SHP77 treated with DMSO at 0.1 percent for 48 hours (cell line): ENCODE measurements around the gene ATP7A.
"Not testable (repeated sequence)": the region's sequence is repeated elsewhere in the genome, so short reads cannot be mapped to it uniquely, and the experiment has no call there.

Experiments used
- DNase-seq: peaks from one replicate; lab custom pipeline; 2025; lab: John Stamatoyannopoulos, UW

Gene ATP7A

DNA sequence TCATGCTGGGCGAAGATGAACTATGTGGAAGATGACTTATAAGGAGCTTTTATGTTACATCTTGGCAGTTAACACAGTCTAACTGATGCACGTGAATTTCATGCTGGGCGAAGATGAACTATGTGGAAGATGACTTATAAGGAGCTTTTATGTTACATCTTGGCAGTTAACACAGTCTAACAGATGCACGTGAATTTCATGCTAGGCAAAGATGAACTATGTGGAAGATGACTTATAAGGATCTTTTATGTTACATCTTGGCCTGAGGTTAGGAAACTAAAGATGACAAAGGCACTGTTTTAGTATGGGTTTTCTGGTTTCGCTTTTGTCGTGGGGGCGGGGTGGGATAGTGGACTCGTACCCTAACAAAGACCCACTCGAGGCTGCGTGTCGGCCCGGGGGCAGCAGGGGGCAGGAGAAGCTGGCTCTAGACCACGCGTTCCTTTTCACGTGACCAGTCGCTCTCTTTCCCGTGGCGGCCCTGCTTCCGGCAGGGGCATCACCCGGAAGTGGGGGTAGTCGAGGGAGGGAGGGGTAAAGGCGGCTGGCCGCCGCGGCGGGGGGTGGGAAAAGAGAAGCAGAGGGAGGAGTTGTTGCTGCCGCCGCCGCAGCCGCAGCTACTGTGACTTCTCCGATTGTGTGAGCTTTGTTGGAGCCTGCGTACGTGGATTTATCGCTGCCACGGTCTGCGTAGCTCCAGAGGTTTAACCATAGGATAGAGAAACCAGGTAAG, at the start of gene ATP7A:
Gene ATP7A (plus strand): TSS at position 586 of the 733 bp plus-strand sequence. CDS start 60,949 bp downstream, outside the sequence.
- DNase-seq, result peak; percentile 78

GRCh38 chrX:77875372-77875771, 35.1 kb upstream of the ATP7A start:
- no peak for DNase-seq

GRCh38 chrX:77881418-77881817, 29.1 kb upstream of the ATP7A start:
- DNase-seq, result not testable (repeated sequence)

DNA sequence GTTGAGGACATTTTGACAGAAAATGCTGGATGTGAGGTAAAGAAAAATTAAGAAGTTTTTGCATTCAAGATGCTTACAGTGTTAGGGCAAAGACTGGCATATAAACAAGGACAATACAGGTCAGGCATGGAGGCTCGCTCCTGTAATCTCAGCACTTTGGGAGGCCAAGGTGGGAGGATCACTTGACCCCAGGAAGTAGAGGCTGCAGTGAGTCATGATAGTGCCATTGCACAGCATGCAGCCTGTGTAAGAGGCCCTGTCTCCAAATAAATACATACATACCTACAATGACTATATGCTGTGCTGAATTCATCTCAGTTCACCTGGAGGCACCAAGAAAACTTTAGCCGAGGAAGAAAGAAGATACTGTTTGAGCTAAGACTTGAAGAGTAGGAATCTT, 17.6 kb upstream of the ATP7A start:
- no peak for DNase-seq

GRCh38 chrX:77893713-77894112, 16.8 kb upstream of the ATP7A start:
- no peak for DNase-seq

DNA sequence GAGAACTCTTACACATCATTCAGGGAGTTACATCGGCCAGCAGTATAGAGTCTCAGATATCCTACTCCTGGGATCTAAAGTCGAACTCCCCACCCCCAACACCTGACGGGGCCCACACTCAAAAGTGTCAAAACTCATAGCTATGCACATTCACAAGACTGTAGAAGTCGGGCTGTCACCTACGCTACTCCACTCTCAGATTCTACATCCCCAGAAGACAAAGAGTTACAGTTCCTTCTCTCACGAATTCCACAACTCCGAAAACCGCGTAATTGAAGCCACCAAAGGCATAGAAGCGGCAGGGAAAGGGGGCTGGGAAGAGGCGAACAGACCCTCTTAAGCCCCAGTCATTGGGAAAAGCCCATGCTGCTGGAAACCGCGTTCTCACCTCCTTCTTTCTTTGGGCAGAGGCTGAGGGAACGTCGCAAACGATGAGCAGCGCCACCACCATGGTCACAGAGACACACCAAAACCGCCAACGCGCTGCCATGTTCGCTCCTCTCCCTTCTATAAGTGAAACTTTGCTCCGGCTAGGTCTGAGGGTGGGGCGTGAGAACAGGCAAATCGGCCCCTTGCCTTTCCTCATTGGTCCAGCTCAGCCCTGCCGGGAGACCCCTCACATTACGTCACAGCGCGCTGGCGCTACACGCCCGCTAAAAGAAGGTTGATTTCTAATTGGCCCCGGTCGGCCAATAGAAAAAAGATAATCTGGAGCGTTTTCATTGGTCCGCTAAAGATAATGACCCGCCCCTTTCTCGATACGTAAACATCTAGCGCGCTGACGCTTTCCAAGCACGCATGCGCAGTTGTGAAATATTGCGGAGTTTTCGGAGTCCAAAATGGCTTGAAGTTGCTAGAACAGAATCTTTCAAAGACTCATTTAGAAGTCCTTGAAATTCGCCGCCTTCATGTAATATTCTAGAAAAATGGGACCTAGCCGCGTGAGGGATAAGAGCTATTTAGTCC, 15.3 kb upstream of the ATP7A start, which contains the start of gene MAGT1:
Gene MAGT1 (minus strand): TSS at position 515 of the 966 bp plus-strand sequence. CDS start 25 bp downstream, at position 490.
- DNase-seq, result peak; percentile 84

DNA sequence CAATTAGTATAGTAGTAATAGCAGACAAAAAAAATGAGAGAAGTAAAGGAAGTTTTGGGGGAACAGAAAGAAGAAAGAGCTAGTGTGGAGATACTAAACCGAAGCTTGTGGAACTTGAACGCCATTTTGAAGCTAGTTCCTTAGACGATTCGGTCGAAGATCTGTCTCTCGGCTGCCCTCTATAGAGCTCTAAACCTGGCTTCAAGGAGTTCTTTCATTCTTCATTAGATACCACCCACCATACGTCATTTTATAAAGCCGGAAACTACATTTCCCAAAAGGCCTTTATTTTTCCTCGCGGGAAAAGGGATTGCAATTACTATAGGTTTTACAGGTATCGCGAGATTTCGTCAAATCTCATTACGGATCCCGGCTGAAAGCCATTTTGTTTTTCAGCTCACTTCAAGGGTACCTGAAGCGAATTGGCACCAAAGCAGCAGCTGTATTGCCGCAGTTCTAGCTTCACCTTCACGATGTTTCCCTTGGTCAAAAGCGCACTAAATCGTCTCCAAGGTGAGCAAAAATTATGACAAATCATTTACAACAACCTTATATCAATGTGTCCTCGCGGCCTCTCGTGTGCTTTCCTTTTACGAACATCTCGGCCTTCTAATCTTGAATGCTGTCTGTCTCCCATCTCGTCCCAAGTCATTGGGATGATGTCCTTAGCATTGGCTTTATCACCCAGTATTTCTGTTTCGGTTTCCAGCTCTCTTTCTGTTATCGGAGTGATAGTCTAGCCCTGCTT, 11.2 kb upstream of the ATP7A start, which contains the start of gene COX7B:
Gene COX7B (plus strand): TSS at position 388 of the 748 bp plus-strand sequence. CDS start 86 bp downstream, at position 474.
- DNase-seq, result peak; percentile 89

GRCh38 chrX:77900688-77901087, 9.8 kb upstream of the ATP7A start:
- DNase-seq, result no peak

DNA sequence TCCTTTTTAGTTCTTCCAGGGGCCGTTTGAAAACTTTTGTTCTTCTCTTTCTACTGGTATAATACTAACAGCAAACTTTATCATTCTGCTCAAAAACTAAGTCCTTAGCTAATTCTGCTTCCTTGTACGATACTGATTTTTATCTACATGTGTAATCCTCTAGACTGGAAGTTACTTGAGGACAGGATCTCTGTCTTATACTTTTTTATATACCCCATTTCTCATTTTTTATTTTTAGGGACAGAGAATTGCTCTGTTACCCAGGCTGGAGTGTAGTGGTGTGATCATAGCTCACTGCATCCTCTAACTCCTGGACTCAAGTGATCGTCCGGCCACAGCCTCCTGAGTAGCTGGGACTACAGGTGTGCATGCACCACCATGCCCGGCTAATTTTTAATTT, 9.0 kb upstream of the ATP7A start:
- no peak for DNase-seq

- no peak for DNase-seq
These were observed 6.9 kb downstream of the ATP7A start for GRCh38 chrX:77917294-77917933.

GRCh38 chrX:77918568-77918967, 8.1 kb downstream of the ATP7A start:
- DNase-seq, result no peak

DNA sequence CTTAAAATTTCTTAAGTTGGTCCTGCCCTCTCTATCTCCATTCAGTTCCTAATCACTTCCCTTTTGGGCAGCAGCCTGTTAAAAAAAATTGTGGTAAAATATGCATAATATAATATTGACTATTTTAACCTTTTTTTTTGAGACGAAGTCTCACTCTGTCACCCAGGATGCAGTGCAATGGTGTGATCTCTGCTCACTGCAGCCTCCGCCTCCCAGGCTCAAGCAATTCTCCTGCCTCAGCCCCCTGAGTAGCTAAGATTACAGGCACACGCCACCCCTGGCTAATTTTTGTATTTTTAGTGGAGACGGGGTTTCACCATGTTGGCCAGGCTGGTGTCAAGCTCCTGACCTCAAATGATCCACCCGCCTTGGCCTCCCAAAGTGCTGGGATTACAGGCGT, 8.9 kb downstream of the ATP7A start:
- not testable (repeated sequence) for DNase-seq

DNA sequence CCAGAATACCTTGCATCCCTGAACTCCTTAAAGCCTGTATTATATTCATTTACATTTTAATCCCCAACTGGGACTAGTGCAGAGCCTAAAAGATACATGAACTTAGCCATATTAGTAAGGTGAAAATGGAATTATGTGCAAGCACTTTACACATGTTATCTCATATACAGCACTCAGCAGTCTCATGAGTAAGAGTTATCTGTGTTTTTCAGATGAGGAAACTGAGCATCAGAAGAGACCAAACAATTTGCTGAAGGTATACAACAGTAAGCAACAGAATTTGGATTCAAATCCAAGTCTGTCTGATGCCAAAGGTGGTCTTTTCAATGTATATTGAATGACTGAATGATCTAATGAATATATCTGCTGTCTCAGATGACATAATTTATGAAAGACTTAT, 12.3 kb downstream of the ATP7A start:
- no peak for DNase-seq

GRCh38 chrX:77924320-77924859, 13.9 kb downstream of the ATP7A start:
- no peak for DNase-seq

GRCh38 chrX:77925764-77926163, 15.3 kb downstream of the ATP7A start:
- DNase-seq, result no peak

DNA sequence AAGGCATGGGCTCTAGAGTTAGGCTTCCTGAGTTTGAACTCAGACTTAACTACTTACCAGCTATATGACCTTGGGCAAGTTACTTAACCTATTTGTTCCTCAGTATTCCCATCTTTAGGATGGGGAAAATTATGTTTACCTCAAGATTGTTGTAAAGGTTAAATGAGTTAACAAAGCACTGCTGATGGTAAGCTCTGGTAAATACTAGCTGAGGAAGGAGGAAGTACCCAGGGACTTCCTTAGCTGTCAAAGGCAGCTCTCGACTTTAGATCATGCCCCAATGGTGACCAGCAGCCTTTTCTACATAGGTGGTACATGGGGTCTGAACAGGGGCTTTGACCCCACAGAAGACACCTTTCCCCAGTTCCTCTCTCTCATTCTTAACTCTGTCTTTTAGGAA, 20.1 kb downstream of the ATP7A start:
- no peak for DNase-seq

DNA sequence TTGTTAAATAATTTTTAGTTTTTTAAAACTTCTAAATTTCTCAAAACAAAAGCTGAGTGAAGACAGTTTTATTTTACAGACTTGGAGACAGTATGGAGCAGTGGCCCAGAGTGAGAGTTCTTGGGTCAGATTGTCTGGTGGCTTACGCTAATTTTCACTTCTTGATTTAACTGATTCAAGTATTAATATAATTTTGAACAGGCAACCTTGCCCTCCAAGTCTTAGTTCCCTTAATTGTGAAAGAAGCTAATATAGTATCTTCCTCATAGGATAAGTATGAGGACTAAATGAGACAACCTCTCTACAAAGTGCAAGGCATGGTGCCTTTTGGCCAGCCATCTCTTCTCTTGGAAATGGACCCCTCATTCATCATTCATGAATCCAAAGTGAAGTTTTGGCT, 25.4 kb downstream of the ATP7A start:
- no peak for DNase-seq

- DNase-seq, result no peak
These were observed 25.8 kb downstream of the ATP7A start for GRCh38 chrX:77936299-77936698.

GRCh38 chrX:77937291-77937690, 26.8 kb downstream of the ATP7A start:
- DNase-seq, result no peak

GRCh38 chrX:77938083-77938680, 27.7 kb downstream of the ATP7A start:
- DNase-seq, result no peak

- DNase-seq, result not testable (repeated sequence)
These were observed 34.5 kb downstream of the ATP7A start for GRCh38 chrX:77945031-77945430.
